GM21447 (cell line): Measurements from ENCODE around the gene BRINP1.
"Not testable (repeated sequence)": the region's sequence is repeated elsewhere in the genome, so short reads cannot be mapped to it uniquely, and the experiment has no call there.

Source experiments
- ATAC-seq: cut with Tn5 transposase; IDR thresholded peaks from one replicate; pipeline ENCODE4 v1.9.1; 2021; ENCODE audit not compliant: unreplicated experiment

Gene BRINP1

DNA sequence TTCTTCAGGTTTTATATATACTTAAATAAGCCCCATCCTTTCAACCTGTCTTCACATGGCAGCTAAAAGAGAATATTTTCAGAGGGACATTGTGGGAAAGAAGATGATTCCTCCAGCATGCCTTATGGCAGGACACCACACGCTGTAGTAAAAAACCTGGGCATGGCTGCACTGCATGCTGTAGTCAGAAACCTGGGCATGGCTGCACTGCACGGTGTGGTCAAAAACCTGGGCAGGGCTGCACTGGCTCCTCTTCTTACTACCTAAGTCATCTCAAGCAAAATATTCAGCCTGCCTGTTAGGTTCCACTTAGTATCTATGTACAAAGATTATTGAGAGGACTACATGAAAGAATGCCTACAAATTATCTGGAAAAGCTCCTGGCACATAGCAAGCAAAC, 153.6 kb downstream of the BRINP1 start:
- ATAC-seq = no peak

DNA sequence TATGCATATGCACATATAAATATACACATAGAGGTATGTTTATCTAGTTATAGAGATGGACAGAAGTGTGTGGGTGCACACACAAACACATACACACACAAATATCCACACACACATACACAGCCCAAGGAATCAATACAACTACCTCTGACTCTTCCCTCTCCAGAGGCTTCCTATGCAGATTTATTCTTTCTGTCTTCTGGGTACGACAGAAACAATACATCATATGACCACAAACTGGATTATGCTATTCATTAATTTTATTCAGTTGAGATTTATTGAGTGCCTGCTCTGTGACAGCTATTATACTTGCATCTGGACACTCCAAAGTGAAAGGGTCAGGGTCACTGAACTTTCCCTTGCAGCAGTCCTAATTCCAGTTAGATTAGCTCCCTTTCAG, 155.8 kb downstream of the BRINP1 start:
- no peak for ATAC-seq

DNA sequence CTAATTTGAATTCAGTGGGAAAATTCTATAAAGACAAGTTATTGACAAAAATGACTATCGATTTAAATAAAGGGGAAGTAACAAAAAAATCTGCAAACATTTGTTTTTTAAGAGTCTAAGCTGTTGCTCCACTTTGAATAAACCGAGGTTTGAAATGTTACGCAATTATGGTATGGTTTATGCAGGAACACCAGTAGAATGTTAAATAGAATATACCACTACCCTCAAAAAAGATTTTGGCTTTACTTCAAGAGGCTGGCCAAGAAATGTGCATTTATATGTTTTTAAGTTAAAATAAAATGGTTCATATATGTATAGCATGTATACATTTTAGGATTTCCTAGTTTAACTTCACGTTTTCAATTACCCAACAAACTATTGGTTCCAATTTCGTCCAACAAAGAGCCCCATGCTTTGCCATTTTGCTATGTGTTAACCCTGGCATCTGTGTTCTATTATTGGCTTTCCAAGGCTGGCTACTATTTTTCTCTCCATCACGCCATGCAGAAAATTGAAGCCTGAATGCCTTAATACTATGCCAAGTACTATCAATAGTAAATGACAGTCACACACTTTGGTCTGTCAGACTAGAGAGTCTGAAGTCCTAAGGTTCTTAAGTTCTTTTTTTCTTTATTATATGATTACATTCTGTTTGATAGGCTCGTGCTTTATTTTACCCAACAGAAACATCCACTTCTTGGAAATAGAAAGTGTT, 171.2 kb downstream of the BRINP1 start:
- no peak for ATAC-seq

DNA sequence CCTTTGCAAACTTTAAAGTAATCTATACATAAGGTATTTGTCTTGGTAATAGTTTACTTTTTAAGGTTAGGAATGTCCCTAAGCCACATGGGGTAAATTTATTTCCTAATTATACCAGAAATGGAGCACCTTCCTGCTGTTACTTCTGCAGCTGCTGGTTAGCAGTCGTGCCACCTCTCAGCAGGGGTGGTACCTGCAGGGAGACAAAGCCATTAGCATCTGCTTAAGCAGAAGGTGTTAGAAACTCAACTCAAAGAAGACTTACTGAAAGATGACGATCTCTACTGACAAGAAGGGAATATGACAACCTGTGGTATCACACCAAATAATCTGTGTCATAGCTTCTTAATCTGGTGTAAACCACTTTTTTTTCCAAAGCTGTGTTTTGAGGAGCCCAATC, 173.7 kb downstream of the BRINP1 start:
- ATAC-seq = no peak

DNA sequence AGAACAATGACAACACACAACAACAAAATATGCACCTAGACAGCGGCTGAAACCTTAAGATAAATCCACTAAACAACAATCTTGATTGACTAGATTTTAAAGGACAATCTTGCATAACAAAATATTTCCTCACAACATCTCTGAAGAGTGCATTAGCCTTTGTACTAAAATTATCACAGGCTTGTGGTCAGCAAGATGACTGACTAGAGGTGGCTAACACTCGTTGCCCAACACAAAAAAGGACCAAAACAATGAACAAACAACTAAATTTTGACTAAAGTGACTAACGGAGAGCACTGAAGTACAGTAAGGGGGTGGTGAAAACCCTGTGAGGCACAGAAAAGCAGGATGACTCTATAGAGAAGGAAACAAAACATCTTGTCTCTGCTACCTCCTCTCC, 183.9 kb downstream of the BRINP1 start:
- no peak for ATAC-seq

DNA sequence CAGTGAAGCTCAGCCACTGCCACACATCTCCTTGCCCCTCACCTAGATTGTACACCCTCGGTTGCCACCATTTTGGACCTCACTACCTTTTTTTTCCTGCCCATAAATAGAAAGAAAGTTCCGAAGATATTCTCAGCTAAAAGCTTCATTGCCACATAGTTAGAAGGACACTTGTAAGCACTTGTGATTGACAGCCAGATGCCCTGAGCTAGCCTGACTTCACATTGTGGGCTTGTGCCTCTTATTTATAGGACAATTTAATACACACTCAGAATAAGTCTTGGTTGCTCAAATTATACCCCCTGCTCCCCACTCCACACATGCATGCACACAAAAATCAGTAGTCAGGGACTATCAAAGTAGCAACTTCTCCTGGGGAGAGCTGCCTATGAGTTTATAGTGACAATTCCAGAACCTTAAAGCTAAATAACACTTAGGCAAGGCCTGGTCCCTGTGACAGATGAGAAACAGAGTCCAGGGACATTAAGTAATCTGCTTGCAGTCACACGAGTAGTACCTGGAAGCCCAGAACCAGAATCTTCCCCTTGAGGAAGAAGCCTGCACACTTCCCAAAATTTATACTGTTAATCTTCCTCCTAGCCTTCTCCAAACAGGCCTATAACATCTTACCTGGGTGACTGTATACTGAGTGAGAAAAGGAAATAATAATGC, 184.8 kb downstream of the BRINP1 start:
- no peak for ATAC-seq

DNA sequence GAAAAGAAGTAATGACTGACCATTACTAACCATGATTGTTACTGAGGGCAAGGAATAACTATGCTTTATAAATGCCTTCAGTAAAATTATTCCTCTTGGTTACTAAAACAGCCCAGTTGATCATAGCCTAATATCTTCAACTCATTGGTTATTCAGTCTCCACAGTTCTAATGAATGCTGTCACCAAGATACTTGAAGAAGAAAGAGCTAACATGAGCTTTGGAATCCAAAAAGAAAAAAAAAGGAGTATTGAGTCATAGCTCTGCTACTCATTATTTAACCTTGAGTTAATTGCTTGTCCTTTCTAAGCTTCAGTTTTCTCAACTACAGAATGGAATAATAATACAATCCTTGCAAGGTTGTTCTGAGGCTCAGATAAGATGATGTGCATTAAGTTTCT, 187.7 kb downstream of the BRINP1 start:
- ATAC-seq = no peak

DNA sequence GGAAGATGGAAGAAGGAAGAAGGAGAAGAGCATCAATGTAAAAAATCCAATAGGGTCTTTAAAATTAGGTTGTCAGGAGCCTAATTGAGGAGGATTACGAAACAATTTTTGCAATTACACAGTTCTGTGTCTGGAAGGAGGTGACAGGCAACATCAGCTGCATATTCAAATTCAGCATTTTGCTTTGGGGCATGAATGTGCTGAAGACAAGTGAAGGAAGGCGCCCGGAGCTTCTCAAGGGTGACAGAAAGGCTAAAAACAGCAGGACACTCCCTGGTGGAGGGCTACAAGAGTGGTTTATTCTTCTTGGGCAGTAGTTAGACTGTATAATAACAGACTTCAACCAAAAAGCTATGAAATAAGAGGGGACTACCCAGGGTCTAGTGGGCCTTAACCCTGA, 188.3 kb downstream of the BRINP1 start:
- ATAC-seq = no peak

DNA sequence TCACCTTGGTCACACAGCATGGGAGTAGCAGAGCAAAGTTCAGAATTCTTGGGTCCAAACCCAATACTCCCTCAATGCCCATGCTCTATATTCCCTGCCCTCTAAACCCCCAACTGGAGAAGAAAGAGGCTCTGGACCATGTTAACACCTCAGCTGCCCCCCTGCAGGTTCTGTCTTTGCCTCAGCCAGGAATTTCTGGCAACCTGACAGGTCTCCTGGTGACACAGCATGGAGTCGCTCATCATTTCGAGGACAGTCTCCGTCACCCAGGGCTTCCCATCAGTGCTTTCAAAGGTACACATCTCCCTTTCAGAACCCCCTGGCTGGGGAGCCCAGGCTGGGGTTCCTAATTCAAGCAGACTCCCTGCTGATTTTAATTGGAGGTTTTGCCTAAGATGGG, 189.5 kb downstream of the BRINP1 start:
- ATAC-seq = no peak

DNA sequence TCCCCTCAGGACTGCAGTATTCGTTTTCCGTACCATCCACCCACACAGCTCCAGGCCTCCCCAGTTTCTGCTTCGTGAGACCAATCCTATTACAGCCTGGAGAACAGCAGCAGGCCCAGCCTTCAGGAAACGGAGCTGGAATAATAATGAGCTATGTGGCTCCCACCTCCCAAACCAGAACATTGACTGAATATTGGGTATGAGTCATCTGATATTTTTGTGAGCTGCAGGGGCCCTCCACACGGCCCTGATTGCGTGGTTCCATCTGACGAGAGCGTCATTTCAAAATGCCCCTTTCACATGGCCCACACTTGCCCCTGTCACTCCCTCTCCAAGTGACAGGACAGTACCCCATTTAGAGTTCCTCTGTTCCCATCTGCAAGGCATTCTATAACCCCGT, 192.0 kb downstream of the BRINP1 start:
- no peak for ATAC-seq

DNA sequence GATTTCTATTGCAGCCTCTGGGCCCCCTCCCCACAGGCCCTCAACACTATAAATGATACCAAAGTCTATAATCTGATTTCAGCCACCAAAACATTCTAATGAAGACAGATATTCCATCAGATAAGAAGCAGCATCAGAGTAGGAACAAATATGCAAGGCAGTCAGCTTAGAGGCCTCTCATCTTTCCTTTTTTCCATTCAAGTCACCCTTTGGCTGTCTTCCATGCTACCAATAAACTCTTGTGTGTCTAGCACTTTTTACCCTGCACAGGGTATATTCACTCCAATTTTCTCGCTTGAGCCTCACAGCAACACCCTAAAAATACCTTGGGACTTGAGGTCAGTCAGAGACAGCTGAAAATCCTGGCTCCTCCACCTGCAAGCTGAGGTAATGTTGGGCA, 193.7 kb downstream of the BRINP1 start:
- ATAC-seq = no peak

DNA sequence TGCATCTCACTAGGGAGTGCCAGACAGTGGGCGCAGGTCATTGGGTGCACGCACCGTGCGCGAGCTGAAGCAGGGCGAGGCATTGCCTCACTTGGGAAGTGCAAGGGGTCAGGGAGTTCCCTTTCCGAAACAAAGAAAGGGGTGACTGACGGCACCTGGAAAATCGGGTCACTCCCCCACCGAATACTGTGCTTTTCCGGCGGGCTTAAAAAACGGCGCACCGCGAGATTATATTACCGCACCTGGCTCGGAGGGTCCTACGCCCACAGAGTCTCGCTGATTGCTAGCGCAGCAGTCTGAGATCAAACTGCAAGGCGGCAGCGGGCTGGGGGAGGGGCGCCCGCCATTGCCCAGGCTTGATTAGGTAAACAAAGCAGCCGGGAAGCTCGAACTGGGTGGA, 200.0 kb downstream of the BRINP1 start:
- not testable (repeated sequence) for ATAC-seq

DNA sequence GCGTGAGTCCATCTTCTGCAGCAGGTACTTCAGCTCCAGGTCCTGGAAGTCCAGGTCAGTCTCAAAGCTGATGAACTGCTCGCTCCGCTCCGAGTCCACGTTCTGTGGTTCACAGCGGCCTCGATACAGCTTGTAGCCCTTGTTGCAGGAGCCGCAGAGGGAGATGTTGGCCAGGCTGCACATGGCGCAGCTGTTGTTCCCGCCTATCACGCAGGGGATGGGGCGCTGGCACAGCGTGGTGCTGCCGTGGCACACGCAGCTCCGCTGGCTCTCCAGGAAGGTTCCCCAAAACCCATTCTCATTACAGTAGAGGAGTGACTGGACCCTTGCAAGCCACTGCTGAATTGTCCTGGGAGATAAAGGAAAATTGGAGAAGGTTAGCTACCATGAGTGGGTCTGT, 201.4 kb downstream of the BRINP1 start:
- ATAC-seq = no peak

DNA sequence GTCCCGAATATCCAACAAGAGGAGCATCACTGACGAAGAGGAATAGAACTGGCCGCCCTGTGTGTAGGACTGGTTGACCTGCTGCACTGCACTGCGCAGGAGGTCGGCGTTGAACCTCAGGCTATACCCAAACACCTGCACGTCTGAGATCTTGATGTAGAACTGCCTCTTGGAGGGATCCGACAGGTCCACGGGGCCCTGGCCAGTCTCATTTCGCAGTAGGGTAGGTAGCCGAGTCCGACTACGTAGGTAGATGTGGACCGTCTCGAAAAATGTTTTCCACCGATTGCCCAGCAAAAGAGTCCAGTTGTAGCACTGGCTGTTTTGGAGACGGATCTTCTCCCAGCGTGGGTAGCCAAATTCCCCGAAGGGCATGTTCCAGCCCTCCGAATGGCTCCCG, 202.0 kb downstream of the BRINP1 start:
- no peak for ATAC-seq

DNA sequence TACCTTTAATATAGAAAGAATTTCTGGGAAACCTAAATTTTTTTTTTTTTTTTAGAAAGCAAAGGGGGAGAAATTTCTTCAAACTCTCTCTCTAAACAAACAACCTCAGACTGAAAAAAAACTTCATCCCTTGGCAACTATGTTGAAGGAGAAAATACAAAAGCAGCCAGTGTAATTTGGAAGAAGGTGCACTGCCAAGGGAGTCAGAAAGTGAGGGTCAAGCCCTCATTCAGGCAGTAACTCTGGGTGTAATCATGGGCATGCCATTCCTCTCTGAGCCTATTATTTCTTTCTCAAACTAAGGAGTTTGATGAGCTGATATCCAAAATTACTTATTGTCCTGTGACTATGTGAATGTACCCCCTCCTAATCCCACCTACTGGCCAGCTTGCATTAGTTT, 203.1 kb downstream of the BRINP1 start:
- no peak for ATAC-seq

DNA sequence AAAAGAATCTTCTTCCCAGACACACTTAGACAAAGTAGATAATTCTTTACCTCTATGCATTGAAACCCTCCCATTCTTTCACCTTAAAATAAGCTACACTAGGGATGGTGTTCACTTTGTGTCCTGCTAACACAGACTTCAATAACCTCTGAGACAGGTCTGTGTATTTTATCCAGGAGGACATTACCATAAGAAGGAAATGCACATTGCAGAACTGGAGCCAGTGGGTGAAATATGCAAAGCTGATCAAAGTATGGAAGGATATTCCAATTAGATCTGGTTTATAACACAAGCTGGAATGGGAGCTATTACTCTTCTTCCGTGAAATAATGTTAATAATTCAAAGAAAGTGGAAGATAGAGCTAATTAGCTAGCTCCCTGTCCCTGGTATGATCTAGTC, 204.1 kb downstream of the BRINP1 start:
- ATAC-seq = no peak

DNA sequence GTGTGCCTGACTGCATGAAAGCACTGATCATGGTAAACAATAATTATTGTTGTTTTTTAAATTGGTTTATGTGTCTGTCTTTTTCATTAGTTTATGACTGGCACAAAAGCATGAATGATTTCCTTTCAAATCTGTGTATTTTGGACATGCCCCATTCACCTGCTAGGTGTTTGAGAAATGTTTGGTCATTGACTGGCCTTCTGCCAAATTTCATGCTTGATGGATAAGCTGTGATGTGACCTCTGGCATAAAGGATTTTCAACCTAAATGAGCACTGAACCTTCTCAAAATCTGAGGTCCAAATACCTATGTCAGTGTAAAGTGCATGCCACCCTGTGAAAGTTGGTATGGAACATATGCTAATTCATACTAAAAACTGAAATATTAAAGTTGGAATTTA, 204.5 kb downstream of the BRINP1 start:
- no peak for ATAC-seq

DNA sequence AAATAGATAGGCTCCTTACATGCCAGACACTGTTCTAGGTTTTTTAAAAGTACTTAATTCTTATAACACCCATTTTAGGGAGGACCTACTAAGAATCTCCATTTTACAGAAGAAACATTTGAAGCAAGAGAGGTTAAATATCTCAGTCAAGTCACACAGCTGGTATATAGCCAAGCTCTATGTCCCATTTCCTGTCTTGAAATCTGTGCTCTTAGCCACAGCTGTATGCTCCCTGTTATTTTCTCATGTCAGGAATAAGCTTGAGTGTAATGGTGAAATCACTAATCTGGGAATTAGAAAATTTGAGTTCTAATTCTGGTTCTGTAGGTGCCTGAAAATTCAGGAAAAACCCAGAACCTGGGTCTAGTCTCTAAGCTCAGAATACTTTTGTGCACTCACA, 208.7 kb downstream of the BRINP1 start:
- no peak for ATAC-seq

DNA sequence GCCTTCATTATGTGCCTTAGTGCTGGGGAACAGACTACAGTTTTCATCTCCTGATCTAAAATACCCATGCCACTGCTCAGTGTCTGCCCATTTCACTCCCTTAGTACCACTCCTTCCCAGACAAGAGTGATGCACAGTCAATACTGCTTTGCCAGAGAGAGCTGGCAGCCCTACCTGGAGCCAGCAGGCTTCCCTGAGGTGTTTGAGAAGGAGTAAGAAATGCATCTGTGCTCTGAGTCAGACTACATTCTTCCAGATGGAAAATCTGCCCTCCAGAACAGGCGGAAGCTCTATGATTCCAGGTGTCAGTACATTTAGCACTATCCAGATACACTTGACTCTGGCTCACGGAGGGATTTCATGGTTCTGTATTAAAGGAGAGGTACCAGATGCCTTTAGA, 209.8 kb downstream of the BRINP1 start:
- ATAC-seq = no peak

DNA sequence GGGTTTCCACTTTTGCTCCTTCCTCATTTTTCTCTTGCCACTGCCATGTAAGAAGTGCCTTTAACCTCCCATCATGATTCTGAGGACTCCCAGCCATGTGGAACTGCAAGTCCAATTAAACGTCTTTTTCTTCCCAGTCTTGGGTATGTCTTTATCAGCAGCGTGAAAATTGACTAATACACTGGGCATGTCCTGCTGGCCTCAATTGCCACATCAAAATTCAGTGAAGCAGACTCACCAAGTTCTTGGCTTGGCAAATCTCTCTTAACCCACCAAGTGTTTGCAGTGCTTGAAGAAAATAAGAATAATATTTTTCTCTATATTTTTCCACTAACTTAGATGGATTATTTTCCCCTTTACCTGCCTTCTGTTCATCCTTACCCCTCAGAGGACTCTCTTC, 212.0 kb downstream of the BRINP1 start:
- no peak for ATAC-seq

DNA sequence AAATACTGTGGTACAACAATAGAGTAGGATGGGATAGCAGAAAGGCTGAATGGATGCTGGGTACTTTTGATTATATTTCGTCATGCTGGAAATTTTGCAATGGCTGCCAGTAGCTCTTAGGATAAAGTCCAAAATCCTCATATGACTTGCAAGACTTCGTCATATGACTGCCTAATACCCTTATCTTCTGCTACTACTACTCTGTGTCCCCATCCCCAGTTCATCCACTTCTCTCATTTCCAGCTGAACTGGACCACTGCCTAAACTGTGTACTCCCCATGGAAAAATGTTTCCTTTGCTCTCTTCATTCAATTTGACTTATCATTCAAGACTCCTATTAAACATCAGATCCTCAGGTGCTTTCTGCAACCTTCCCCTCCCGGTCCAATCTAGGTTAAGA, 212.9 kb downstream of the BRINP1 start:
- no peak for ATAC-seq

DNA sequence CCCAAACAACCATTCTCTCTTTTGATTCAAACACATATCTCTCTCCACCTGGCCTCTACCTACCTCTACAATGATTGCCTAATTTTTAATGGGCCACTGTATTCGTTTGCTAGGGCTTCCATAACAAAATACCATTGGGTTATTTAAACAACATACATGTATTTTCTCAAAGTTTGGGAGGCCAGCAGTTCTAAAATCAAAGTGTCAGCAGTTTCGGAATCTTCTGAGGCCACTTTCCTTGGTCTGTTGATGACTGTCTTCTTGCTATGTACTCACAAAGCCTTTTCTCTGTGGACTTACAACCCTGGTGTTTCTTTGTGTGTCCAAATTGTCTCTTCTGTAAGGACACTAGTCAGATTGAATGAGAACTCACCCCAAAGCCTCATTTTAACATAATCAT, 214.7 kb downstream of the BRINP1 start:
- ATAC-seq = no peak

DNA sequence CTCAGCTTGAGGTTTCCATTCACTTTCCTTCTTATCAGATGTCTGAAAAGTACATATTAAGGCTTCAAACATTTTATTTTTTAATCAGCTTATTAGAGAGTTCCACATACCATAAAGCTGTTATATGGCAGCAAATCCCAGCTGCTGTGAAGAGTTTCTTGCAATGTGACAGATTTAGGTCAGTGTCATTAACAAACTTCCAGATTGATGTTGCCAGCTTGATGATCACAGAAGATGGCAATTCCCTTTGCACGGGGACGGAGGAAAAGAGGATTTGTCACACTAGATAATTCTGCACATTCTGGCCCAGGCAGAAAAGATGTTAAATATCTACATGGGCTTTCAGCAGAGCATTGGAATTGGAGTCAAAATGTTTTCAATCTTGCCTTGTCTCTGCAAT, 215.8 kb downstream of the BRINP1 start:
- no peak for ATAC-seq
